ENCODE results near the gene IL17A.

- TF ChIP-seq ZSCAN18 (CRISPR knock-in tag; IDR thresholded peaks at IDR 0.05) = no peak
- no peak for TF ChIP-seq ZNF263 (CRISPR knock-in tag; IDR thresholded peaks at IDR 0.05; ENCODE audit: low read depth)
- no peak for TF ChIP-seq ATF2 (CRISPR knock-in tag; IDR thresholded peaks at IDR 0.05; ENCODE audit: borderline replicate concordance, low read depth)
- no peak for TF ChIP-seq E2F5 (CRISPR knock-in tag; IDR thresholded peaks at IDR 0.05)
- no peak for TF ChIP-seq JUN (CRISPR knock-in tag; IDR thresholded peaks at IDR 0.05)
- TF ChIP-seq E2F4 (CRISPR knock-in tag; IDR thresholded peaks at IDR 0.05; ENCODE audit: borderline replicate concordance, low read depth) = no peak
- TF ChIP-seq IRF2 (CRISPR knock-in tag; IDR thresholded peaks at IDR 0.05; ENCODE audit: borderline replicate concordance, low read depth) = no peak
- TF ChIP-seq NFYB (CRISPR knock-in tag; conservative IDR thresholded peaks at IDR 0.05; ENCODE audit: low read depth) = no peak
These were observed 23.6 kb downstream of the IL17A start for GRCh38 chr6:52209770-52210169.
